ENCODE results near the gene PNO1. TPM values are rescaled to one million over a fixed set of nuclear protein-coding genes. Genes with fewer than 3 reads are reported as not detected.
A peak's percentile ranks its signal among the peaks of the same experiment; 100 is the strongest.

The PNO1 gene
- total and polyA plus RNA-seq, 2 donors (not counting 3 experiments of a cell fraction or from before 2014, with no cell fraction given), result 9.4 to 25.6 TPM

DNA sequence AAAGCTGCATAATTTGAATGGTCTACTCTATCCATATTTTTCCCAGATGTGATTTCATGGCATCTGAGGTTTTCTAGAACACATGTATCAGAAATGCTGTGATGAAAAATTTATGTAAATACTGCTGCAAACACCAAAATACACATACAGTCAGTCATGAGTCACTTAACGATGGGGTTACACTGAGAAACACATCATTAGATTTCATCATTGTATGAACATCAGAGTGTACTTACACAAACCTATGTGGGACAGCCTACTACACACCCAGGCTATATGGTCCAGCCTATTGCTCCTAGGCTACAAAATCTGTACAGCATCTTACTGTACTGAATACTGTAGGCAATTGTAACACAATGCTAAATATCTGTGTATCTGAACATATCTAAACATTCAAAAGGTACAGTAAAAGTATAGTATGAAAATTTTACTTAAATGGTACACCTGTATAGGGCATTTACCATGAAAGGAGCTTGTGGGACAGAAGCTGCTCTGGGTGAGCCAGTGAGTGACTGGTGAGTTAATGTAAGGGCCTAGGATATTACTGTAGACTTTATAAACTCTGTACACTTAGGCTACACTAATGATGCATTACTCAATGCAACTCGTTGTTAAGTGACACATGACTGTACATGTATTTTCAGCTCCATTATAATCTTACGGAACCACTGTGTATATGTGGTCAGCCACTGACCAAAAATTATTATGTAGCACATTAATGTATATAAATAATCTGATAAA is 33.5 kb downstream of the PNO1 start:
- Histone ChIP-seq H3K4me1 (ENCODE audit: control insufficient read depth, extremely low read depth, insufficient read depth, low read length) (peaks cover 38% of the 10 kb centered on the region), H3K4me3 (replicated peaks in 1 of 3; ENCODE audit: insufficient read depth in 1 of 3, low read depth in 1 of 3, low read length in 3 of 3) (no peak overlapping the region), H3K4me2 (ENCODE audit: insufficient read depth, low read length) (no peak overlapping the region), H3K27ac (ENCODE audit: insufficient read depth, low read depth, low read length) (no peak overlapping the region), H2AFZ (ENCODE audit: low read depth, low read length) (no peak overlapping the region), H3K27me3 (ENCODE audit: control insufficient read depth in 2 of 2, insufficient read depth in 2 of 2, low read length in 2 of 2) (no peaks in the 10 kb centered on the region), H3K9me3 (replicated peaks; ENCODE audit: control insufficient read depth, insufficient read depth, low read length) (no peaks in the 10 kb centered on the region), H4K20me1 (replicated peaks; ENCODE audit: control insufficient read depth, extremely low read depth, insufficient read depth, low read length) (peaks cover 13% of the 10 kb centered on the region), H3K36me3 (ENCODE audit: control insufficient read depth in 2 of 2, extremely low read depth in 1 of 2, insufficient read depth in 2 of 2, low read length in 2 of 2) (peaks cover 0 to 6% of the 10 kb centered on the region in 2 experiments), H3K79me2 (ENCODE audit: control insufficient read depth, insufficient read depth, low read length) (peaks cover 92% of the 10 kb centered on the region), H3K9ac (replicated peaks; ENCODE audit: extremely low read depth, insufficient read depth, low read length) (no peak overlapping the region), H3K9me1 (replicated peaks; ENCODE audit: control insufficient read depth, extremely low read depth, insufficient read depth, low read length) (no peaks in the 10 kb centered on the region)
- TF ChIP-seq GATA2 (IDR thresholded peaks at IDR 0.05; ENCODE audit: insufficient read depth, insufficient read length, low read depth, low read length), result no peak
- no peak for TF ChIP-seq MYC (IDR thresholded peaks at IDR 0.05; ENCODE audit: low read depth, low read length)
- TF ChIP-seq POLR2AphosphoS5 (IDR thresholded peaks at IDR 0.05; ENCODE audit: insufficient read depth, low read depth, low read length), result no peak
- peak; percentile 62 for TF ChIP-seq FOS (IDR thresholded peaks at IDR 0.05; ENCODE audit: borderline replicate concordance, insufficient read depth, low read length)
- TF ChIP-seq, protein P1, sequence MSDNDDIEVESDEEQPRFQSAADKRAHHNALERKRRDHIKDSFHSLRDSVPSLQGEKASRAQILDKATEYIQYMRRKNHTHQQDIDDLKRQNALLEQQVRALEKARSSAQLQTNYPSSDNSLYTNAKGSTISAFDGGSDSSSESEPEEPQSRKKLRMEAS (IDR thresholded peaks at IDR 0.05; ENCODE audit: insufficient read depth, insufficient read length), result no peak
- peak; percentile 2 for TF ChIP-seq JUN (IDR thresholded peaks at IDR 0.05; ENCODE audit: borderline replicate concordance, insufficient read depth, insufficient read length, low read depth)
- peak; percentile 32 for DNase-seq (ENCODE audit: low read depth, low spot score)
- FAIRE-seq, result no peak
- ChIA-PET CTCF (interaction anchor here (1.4 to 7.1 kb wide), 2 partner anchors 11 to 93 kb away, joined by 3 to 175 read pairs; no protein-coding TSS in a partner anchor), POLR2A (no interaction called here)
- dilution Hi-C loops (cut with MboI; ENCODE audit: extremely low pct_ligation_motif_present, low sequenced_read_pairs) (no loop called here), intact Hi-C loops (cut with micrococcal nuclease) (no loop called here)
- no TSS peak for BruUV-seq (replicated peaks)

DNA sequence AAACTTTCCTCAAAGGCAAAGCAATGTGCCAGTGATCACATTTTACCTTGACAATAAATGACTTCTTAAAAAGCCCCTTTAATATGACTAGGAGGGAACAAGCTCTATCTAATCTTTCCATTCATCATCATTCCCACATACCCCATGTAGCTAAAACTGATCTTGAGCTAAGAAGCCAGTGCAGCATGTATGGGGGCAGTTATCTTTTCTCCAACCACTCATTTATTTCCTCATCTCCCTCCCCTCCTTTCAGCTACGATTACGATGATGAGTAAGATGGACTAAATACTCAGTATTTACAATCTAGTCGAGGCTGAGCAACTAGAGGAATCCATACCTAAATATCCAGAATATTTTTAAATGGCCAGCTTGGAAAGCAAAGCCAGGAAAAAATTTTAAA is 35.5 kb downstream of the PNO1 start:
- Histone ChIP-seq H3K9me3 (replicated peaks; ENCODE audit: control insufficient read depth, insufficient read depth, low read length) (no peaks in the 10 kb centered on the region), H4K20me1 (replicated peaks; ENCODE audit: control insufficient read depth, extremely low read depth, insufficient read depth, low read length) (peaks cover 16% of the 10 kb centered on the region), H3K4me2 (ENCODE audit: insufficient read depth, low read length) (no peak overlapping the region), H3K4me1 (ENCODE audit: control insufficient read depth, extremely low read depth, insufficient read depth, low read length) (peaks cover 38% of the 10 kb centered on the region), H3K9ac (replicated peaks; ENCODE audit: extremely low read depth, insufficient read depth, low read length) (no peak overlapping the region), H3K9me1 (replicated peaks; ENCODE audit: control insufficient read depth, extremely low read depth, insufficient read depth, low read length) (no peaks in the 10 kb centered on the region), H2AFZ (ENCODE audit: low read depth, low read length) (no peak overlapping the region), H3K79me2 (ENCODE audit: control insufficient read depth, insufficient read depth, low read length) (peaks cover 95% of the 10 kb centered on the region), H3K36me3 (ENCODE audit: control insufficient read depth in 2 of 2, extremely low read depth in 1 of 2, insufficient read depth in 2 of 2, low read length in 2 of 2) (no peaks in the 10 kb centered on the region), H3K27me3 (ENCODE audit: control insufficient read depth in 2 of 2, insufficient read depth in 2 of 2, low read length in 2 of 2) (no peaks in the 10 kb centered on the region), H3K27ac (ENCODE audit: insufficient read depth, low read depth, low read length) (no peak overlapping the region), H3K4me3 (replicated peaks in 1 of 3; ENCODE audit: insufficient read depth in 1 of 3, low read depth in 1 of 3, low read length in 3 of 3) (no peak overlapping the region)
- TF ChIP-seq JUN (IDR thresholded peaks at IDR 0.05; ENCODE audit: borderline replicate concordance, insufficient read depth, insufficient read length, low read depth), result no peak
- no peak for TF ChIP-seq GATA2 (IDR thresholded peaks at IDR 0.05; ENCODE audit: insufficient read depth, insufficient read length, low read depth, low read length)
- TF ChIP-seq POLR2AphosphoS5 (IDR thresholded peaks at IDR 0.05; ENCODE audit: insufficient read depth, low read depth, low read length), result no peak
- TF ChIP-seq POLR2A (IDR thresholded peaks at IDR 0.05; ENCODE audit: low read depth, low read length), result no peak
- TF ChIP-seq, protein P2, sequence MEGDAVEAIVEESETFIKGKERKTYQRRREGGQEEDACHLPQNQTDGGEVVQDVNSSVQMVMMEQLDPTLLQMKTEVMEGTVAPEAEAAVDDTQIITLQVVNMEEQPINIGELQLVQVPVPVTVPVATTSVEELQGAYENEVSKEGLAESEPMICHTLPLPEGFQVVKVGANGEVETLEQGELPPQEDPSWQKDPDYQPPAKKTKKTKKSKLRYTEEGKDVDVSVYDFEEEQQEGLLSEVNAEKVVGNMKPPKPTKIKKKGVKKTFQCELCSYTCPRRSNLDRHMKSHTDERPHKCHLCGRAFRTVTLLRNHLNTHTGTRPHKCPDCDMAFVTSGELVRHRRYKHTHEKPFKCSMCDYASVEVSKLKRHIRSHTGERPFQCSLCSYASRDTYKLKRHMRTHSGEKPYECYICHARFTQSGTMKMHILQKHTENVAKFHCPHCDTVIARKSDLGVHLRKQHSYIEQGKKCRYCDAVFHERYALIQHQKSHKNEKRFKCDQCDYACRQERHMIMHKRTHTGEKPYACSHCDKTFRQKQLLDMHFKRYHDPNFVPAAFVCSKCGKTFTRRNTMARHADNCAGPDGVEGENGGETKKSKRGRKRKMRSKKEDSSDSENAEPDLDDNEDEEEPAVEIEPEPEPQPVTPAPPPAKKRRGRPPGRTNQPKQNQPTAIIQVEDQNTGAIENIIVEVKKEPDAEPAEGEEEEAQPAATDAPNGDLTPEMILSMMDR (IDR thresholded peaks at IDR 0.05; ENCODE audit: extremely low read depth in 1 of 2, insufficient read depth in 1 of 2, low read depth in 1 of 2, low read length in 2 of 2), result no peak
- TF ChIP-seq, protein P1 (IDR thresholded peaks at IDR 0.05; ENCODE audit: insufficient read depth, insufficient read length), result no peak
- no peak for TF ChIP-seq FOS (IDR thresholded peaks at IDR 0.05; ENCODE audit: borderline replicate concordance, insufficient read depth, low read length)
- BruUV-seq (replicated peaks), result no TSS peak
- CTCF ChIA-PET, result interaction anchor here (0.8 to 7.1 kb wide), 7 partner anchors 8 to 165 kb away, joined by 3 to 175 read pairs (median 4); partner anchors contain the start of gene PPP3R1
- POLR2A ChIA-PET, result no interaction called here
- dilution Hi-C loops (cut with MboI; ENCODE audit: extremely low pct_ligation_motif_present, low sequenced_read_pairs) (no loop called here), intact Hi-C loops (cut with micrococcal nuclease) (no loop called here)
- FAIRE-seq (no peak), DNase-seq (ENCODE audit: low read depth, low spot score) (no peak)
